GM21390 (cell line): ENCODE data around the gene INS.
"Not testable (repeated sequence)": the region's sequence is repeated elsewhere in the genome, so short reads cannot be mapped to it uniquely, and the experiment has no call there.

Source experiments
- ATAC-seq: cut with Tn5 transposase; IDR thresholded peaks from one replicate; pipeline ENCODE4 v1.9.1; 2021; ENCODE audit not compliant: unreplicated experiment

The INS gene

GRCh38 chr11:2182692-2183474 is 21.9 kb upstream of the INS start:
- no peak for ATAC-seq

- no peak for ATAC-seq
Measured at GRCh38 chr11:2182075-2182474, 21.1 kb upstream of the INS start.

GRCh38 chr11:2180789-2181370 is 19.9 kb upstream of the INS start:
- no peak for ATAC-seq

- no peak for ATAC-seq
Measured at GRCh38 chr11:2180347-2180746, 19.3 kb upstream of the INS start.

- ATAC-seq: no peak
Measured at GRCh38 chr11:2179516-2179915, 18.5 kb upstream of the INS start.

GRCh38 chr11:2178906-2179494 is 18.0 kb upstream of the INS start:
- ATAC-seq: no peak

- not testable (repeated sequence) for ATAC-seq
Measured at GRCh38 chr11:2178055-2178773, 17.2 kb upstream of the INS start.

- no peak for ATAC-seq
Measured at GRCh38 chr11:2177076-2177475, 16.1 kb upstream of the INS start.

- no peak for ATAC-seq
Measured at GRCh38 chr11:2176389-2176900, 15.4 kb upstream of the INS start.

GRCh38 chr11:2175659-2176058 is 14.7 kb upstream of the INS start:
- ATAC-seq: no peak

GRCh38 chr11:2174361-2174760 is 13.4 kb upstream of the INS start:
- no peak for ATAC-seq

- ATAC-seq: no peak
Measured at GRCh38 chr11:2173761-2174160, 12.8 kb upstream of the INS start.

- ATAC-seq: no peak
Measured at GRCh38 chr11:2173150-2173693, 12.2 kb upstream of the INS start.

- no peak for ATAC-seq
Measured at GRCh38 chr11:2172676-2173075, 11.7 kb upstream of the INS start.

GRCh38 chr11:2171591-2172003 is 10.6 kb upstream of the INS start, which contains the start of gene TH:
Gene TH, minus strand, starts transcription at chr11:2171815. Its CDS starts 29 bp downstream, at chr11:2171786.
- no peak for ATAC-seq

- no peak for ATAC-seq
Measured at GRCh38 chr11:2169626-2170570, 8.9 kb upstream of the INS start.

GRCh38 chr11:2169005-2169378 is 8.0 kb upstream of the INS start:
- ATAC-seq: no peak

- ATAC-seq: no peak
Measured at GRCh38 chr11:2168286-2169004, 7.4 kb upstream of the INS start.
